H1 (cell line): ENCODE results near the gene SLC23A1. TPM values are rescaled to one million over a fixed set of nuclear protein-coding genes. Genes with fewer than 3 reads are reported as not detected.
A peak's percentile ranks its signal among the peaks of the same experiment; 100 is the strongest.

Source experiments
- ASH2L ChIP-seq: fragments of 200-600, 300-600 bp; sonication (generic); IDR thresholded peaks from one replicate; pipeline ENCODE4 v1.7.1; 2017; ENCODE audit warnings: low read length
- CBX8 ChIP-seq: fragments of 300-800, 300-1000 bp; sonication (generic); IDR thresholded peaks from 2 replicates; pipeline ENCODE4 v1.7.1; 2016; ENCODE audit warnings: low read depth, low read length, borderline replicate concordance
- CHD7 ChIP-seq: fragments of 300-600 bp; sonication (generic); IDR thresholded peaks from 2 replicates; pipeline ENCODE4 v1.7.1; 2012; ENCODE audit warnings: low read length, moderate library complexity, mild to moderate bottlenecking, inconsistent platforms; ENCODE audit not compliant: insufficient replicate concordance
- EGR1 ChIP-seq: IDR thresholded peaks from 2 replicates; pipeline ENCODE4 v1.6.1; 2011; ENCODE audit warnings: low read depth, low read length, borderline replicate concordance
- EP300 ChIP-seq, 2 experiments: IDR thresholded peaks; 1 replicate in 1 of 2; 2 replicates in 1 of 2; pipeline ENCODE4 v1.6.1; 2011 to 2012; ENCODE audit warnings: low read depth in 2 of 2, low read length in 2 of 2, mild to moderate bottlenecking in 2 of 2, borderline replicate concordance in 1 of 2, inconsistent platforms in 1 of 2, moderate library complexity in 1 of 2
- GABPA ChIP-seq: IDR thresholded peaks from 2 replicates; pipeline ENCODE4 v1.6.1; 2011; ENCODE audit warnings: mild to moderate bottlenecking, low read length, moderate library complexity, borderline replicate concordance; ENCODE audit not compliant: insufficient read depth
- JUN ChIP-seq: IDR thresholded peaks from 2 replicates; pipeline ENCODE4 v1.6.1; 2011; ENCODE audit warnings: low read depth, mild to moderate bottlenecking, improper control_type of control experiment, low read length
- PHF8 ChIP-seq: fragments of 200-600 bp; sonication (generic); conservative IDR thresholded peaks from 2 replicates; pipeline ENCODE4 v1.7.1; 2012; ENCODE audit warnings: low read depth, mild to moderate bottlenecking, inconsistent platforms, low read length, moderate library complexity
- RBBP5 ChIP-seq: IDR thresholded peaks from 2 replicates; pipeline ENCODE4 v1.7.1; 2012; ENCODE audit warnings: low read depth, mild to moderate bottlenecking, inconsistent platforms, low read length, moderate library complexity, borderline replicate concordance
- SRF ChIP-seq: IDR thresholded peaks from 2 replicates; pipeline ENCODE4 v1.6.1; 2011; ENCODE audit warnings: mild to moderate bottlenecking, low read depth, low read length, moderate library complexity
- TAF1 ChIP-seq: IDR thresholded peaks from 2 replicates; pipeline ENCODE4 v1.6.1; 2011; ENCODE audit warnings: mild to moderate bottlenecking, low read depth, low read length
- polyA plus RNA-seq, 7 experiments: library from polyadenylated mRNA; depleted of rRNA in 3 of 7; stranded (reverse) in 5 of 7; unstranded in 2 of 7; fragments of >200 nt in 5 of 7; fragments of 200-250 nt in 2 of 7; gene quantifications; 1 replicate in 5 of 7; 2 replicates in 1 of 7; 4 replicates in 1 of 7; pipeline versions ENCODE4 v1.2.1 to v1.2.3, GENCODE V29; 2011 to 2013; ENCODE audit warnings: missing spikeins in 2 of 7, mixed read lengths in 2 of 7
- total RNA-seq: library from RNA; stranded (reverse); fragmentation: NEBNext Ultra II Directional; extraction: Animal tissue kit (Norgen Biotek cat#: 25700); gene quantifications from 2 replicates; pipeline ENCODE4 v1.2.1, GENCODE V29; 2021

Gene SLC23A1
- total and polyA plus RNA-seq, 2 of the 8 experiments (the other 6 are each of a cell fraction or from before 2014, with no cell fraction given), result not detected

- TF ChIP-seq CHD7 (no peak), TAF1 (0 out of 2 replicates have a peak, but pooled peaks have one; percentile 17), EGR1 (no peak), SRF (no peak), CBX8 (no peak), PHF8 (no peak), JUN (no peak), ASH2L (no peak), EP300 (IDR thresholded peaks at IDR 0.05; ENCODE audit: borderline replicate concordance in 1 of 2, low read depth in 2 of 2, low read length in 2 of 2) (no peak), GABPA (no peak), RBBP5 (no peak)
Measured at GRCh38 chr5:139393497-139394122, 10.5 kb upstream of the SLC23A1 start (continued).
